Mesendoderm (in vitro differentiated cells): ENCODE results near the gene SLCO1A2.

Experiments used
- DNase-seq: peaks from one replicate; pipeline ENCODE4 v3.0.0; 2013
- H2AK5ac ChIP-seq: 2 replicates; pipeline ENCODE4 v1.6.1; 2013; ENCODE audit warnings: low read length, inconsistent platforms
- H2BK120ac ChIP-seq: 2 replicates; pipeline ENCODE4 v1.6.1; 2013; ENCODE audit warnings: low read depth, mild to moderate bottlenecking, low read length, moderate library complexity, mixed read lengths
- H2BK15ac ChIP-seq: replicated peaks from 2 replicates; pipeline ENCODE4 v1.6.1; 2013; ENCODE audit warnings: low read depth, mild to moderate bottlenecking, moderate library complexity
- H2BK5ac ChIP-seq: 2 replicates; pipeline ENCODE4 v1.6.1; 2013; ENCODE audit warnings: low read length, inconsistent platforms
- H3K18ac ChIP-seq: 2 replicates; pipeline ENCODE4 v1.6.1; 2013; ENCODE audit warnings: mild to moderate bottlenecking, low read length, mixed read lengths
- H3K23ac ChIP-seq: one replicate; pipeline ENCODE4 v1.6.1; 2013; ENCODE audit warnings: low read length
- H3K27ac ChIP-seq: 2 replicates; pipeline ENCODE4 v1.5.1; 2013; ENCODE audit warnings: low read depth, mild to moderate bottlenecking, inconsistent platforms, low read length, moderate library complexity
- H3K27me3 ChIP-seq: 2 replicates; pipeline ENCODE4 v1.6.1; 2013; ENCODE audit warnings: low read length, control low read depth, mild to moderate bottlenecking, inconsistent platforms; ENCODE audit not compliant: insufficient read depth, poor library complexity
- H3K36me3 ChIP-seq: 2 replicates; pipeline ENCODE4 v1.6.1; 2013; ENCODE audit warnings: low read length, inconsistent platforms; ENCODE audit not compliant: control insufficient read depth, insufficient read depth
- H3K4ac ChIP-seq: one replicate; pipeline ENCODE4 v1.6.1; 2013; ENCODE audit warnings: low read depth, mild to moderate bottlenecking, low read length, moderate library complexity
- H3K4me1 ChIP-seq: 2 replicates; pipeline ENCODE4 v1.6.1; 2013; ENCODE audit warnings: low read depth, low read length, inconsistent platforms; ENCODE audit not compliant: control insufficient read depth
- H3K4me2 ChIP-seq: 2 replicates; pipeline ENCODE4 v1.6.1; 2013; ENCODE audit warnings: low read length
- H3K4me3 ChIP-seq: 2 replicates; pipeline ENCODE4 v1.5.1; 2013; ENCODE audit warnings: mild to moderate bottlenecking, low read length
- H3K56ac ChIP-seq: one replicate; pipeline ENCODE4 v1.6.1; 2013; ENCODE audit warnings: low read length
- H3K79me1 ChIP-seq: 2 replicates; pipeline ENCODE4 v1.6.1; 2013; ENCODE audit warnings: low read length, inconsistent platforms
- H3K79me2 ChIP-seq: 2 replicates; pipeline ENCODE4 v1.6.1; 2013; ENCODE audit warnings: mild to moderate bottlenecking, low read length; ENCODE audit not compliant: control insufficient read depth, insufficient read depth
- H3K9ac ChIP-seq: 2 replicates; pipeline ENCODE4 v1.6.1; 2013; ENCODE audit warnings: low read length, inconsistent platforms
- H4K5ac ChIP-seq: one replicate; pipeline ENCODE4 v1.6.1; 2013; ENCODE audit warnings: low read length
- H4K8ac ChIP-seq: one replicate; pipeline ENCODE4 v1.6.1; 2013; ENCODE audit warnings: low read depth, mild to moderate bottlenecking, control low read depth, low read length, moderate library complexity
- WGBS: extraction: QIAGEN DNeasy Blood & Tissue Kit; methylation state at CpG from one replicate; pipeline ENCODE4 v1.1.7; 2013; ENCODE audit warnings: low lambda C conversion rate, missing lambda C conversion rate; ENCODE audit not compliant: insufficient coverage; ENCODE audit errors: extremely low coverage; 5-methylcytosine and 5-hydroxymethylcytosine counted together

The SLCO1A2 gene

GRCh38 chr12:21324551-21324950 lies 10.2 kb downstream of the SLCO1A2 start:
- H2BK5ac ChIP-seq: no peak overlapping the region
- no peak overlapping the region for H3K18ac ChIP-seq
- H3K79me2 ChIP-seq: no peaks in the 10 kb centered on the region
- no peaks in the 10 kb centered on the region for H3K79me1 ChIP-seq
- H3K23ac ChIP-seq: no peak overlapping the region
- WGBS: no CpG with 5 or more reads among the region's 1 CpG
- H3K27me3 ChIP-seq: no peaks in the 10 kb centered on the region
- no peak overlapping the region for H3K56ac ChIP-seq
- no peak overlapping the region for H2BK15ac ChIP-seq
- H3K9ac ChIP-seq: no peak overlapping the region
- H3K4ac ChIP-seq: no peak overlapping the region
- no peaks in the 10 kb centered on the region for H3K4me1 ChIP-seq
- H3K4me2 ChIP-seq: no peak overlapping the region
- DNase-seq: peak; percentile 50
- H2BK120ac ChIP-seq: no peak overlapping the region
- H3K36me3 ChIP-seq: no peaks in the 10 kb centered on the region
- no peak overlapping the region for H2AK5ac ChIP-seq
- H3K27ac ChIP-seq: no peak overlapping the region
- no peak overlapping the region for H4K5ac ChIP-seq
- no peak overlapping the region for H4K8ac ChIP-seq
- no peak overlapping the region for H3K4me3 ChIP-seq

GRCh38 chr12:21323736-21324135 lies 11.0 kb downstream of the SLCO1A2 start:
- Histone ChIP-seq H3K23ac (no peak overlapping the region), H2BK15ac (no peak overlapping the region), H2BK120ac (no peak overlapping the region), H2AK5ac (no peak overlapping the region), H3K4me2 (no peak overlapping the region), H3K36me3 (no peaks in the 10 kb centered on the region), H3K4me3 (no peak overlapping the region), H2BK5ac (no peak overlapping the region), H3K79me1 (no peaks in the 10 kb centered on the region), H3K18ac (no peak overlapping the region), H3K27me3 (no peaks in the 10 kb centered on the region), H3K9ac (no peak overlapping the region), H3K56ac (no peak overlapping the region), H3K4ac (no peak overlapping the region), H3K27ac (no peak overlapping the region), H4K8ac (no peak overlapping the region), H4K5ac (no peak overlapping the region), H3K4me1 (no peaks in the 10 kb centered on the region), H3K79me2 (no peaks in the 10 kb centered on the region)
- no peak for DNase-seq
- no CpG with 5 or more reads among the region's 2 CpGs for WGBS

DNA sequence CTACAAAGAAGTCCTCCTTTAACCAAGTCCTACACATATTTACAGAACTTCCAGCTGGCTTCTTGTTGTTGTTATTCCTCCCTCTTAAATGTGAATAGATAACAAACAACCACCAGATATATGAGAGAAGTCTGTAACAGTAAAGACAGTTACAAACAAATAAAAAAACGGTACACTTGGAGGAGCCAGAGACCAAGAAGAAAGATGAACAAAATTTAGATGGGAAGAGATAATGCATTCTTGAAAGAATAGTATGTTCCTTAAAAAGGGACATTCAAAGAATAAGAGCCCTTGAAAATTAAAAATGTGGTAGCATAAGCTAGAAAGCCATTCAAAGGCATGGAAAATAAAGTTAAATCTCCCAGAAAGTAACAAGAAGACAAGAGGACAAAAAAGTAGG lies 25.9 kb downstream of the SLCO1A2 start:
- Histone ChIP-seq H3K79me1 (no peaks in the 10 kb centered on the region), H3K18ac (no peak overlapping the region)

GRCh38 chr12:21305661-21306060 lies 29.1 kb downstream of the SLCO1A2 start:
- no CpG with 5 or more reads among the region's 1 CpG for WGBS
- Histone ChIP-seq H2AK5ac (no peak overlapping the region), H3K9ac (no peak overlapping the region), H2BK15ac (no peak overlapping the region), H3K79me1 (no peaks in the 10 kb centered on the region), H4K5ac (no peak overlapping the region), H3K27me3 (no peaks in the 10 kb centered on the region), H3K4me2 (no peak overlapping the region), H2BK120ac (no peak overlapping the region), H3K4me1 (no peaks in the 10 kb centered on the region), H3K56ac (no peak overlapping the region), H3K18ac (no peak overlapping the region), H3K36me3 (no peaks in the 10 kb centered on the region), H3K4ac (no peak overlapping the region), H3K23ac (no peak overlapping the region), H3K4me3 (no peak overlapping the region), H3K27ac (no peak overlapping the region), H2BK5ac (no peak overlapping the region), H4K8ac (no peak overlapping the region), H3K79me2 (no peaks in the 10 kb centered on the region)
- no peak for DNase-seq

More for the DNA sequence above, 25.9 kb downstream of the SLCO1A2 start:
- Histone ChIP-seq H2BK15ac (no peak overlapping the region), H2AK5ac (no peak overlapping the region), H3K4me1 (no peaks in the 10 kb centered on the region), H4K5ac (no peak overlapping the region), H3K4me3 (no peak overlapping the region), H3K4me2 (no peak overlapping the region), H3K27ac (no peak overlapping the region), H2BK120ac (no peak overlapping the region), H3K27me3 (no peaks in the 10 kb centered on the region), H2BK5ac (no peak overlapping the region), H3K23ac (no peak overlapping the region), H3K4ac (no peak overlapping the region), H3K56ac (no peak overlapping the region), H3K36me3 (no peaks in the 10 kb centered on the region), H3K9ac (no peak overlapping the region), H4K8ac (no peak overlapping the region), H3K79me2 (no peaks in the 10 kb centered on the region)
- WGBS: no CpG with 5 or more reads among the region's 1 CpG
- DNase-seq: no peak

DNA sequence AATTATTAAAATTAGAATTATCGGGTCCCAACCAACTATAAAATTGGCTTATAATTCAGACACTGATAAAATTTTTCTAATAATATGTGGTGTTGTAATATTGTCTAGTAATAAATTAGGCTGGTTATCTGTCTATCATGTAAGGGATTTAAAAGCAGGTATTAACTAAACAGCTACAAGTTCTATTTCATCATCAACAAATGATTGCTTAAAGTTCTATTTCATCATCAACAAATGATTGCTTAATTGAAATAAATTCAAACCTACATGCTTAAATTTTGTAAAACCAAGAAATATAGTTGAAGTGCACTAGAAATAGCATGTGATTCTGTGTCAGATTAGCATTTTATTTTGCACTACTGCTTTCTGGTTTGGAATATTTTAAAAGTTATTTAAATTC lies 34.1 kb downstream of the SLCO1A2 start:
- no CpG with 5 or more reads among the region's 1 CpG for WGBS

GRCh38 chr12:21296751-21297406 lies 37.8 kb downstream of the SLCO1A2 start:
- Histone ChIP-seq H3K56ac (no peak overlapping the region), H3K36me3 (no peaks in the 10 kb centered on the region), H3K9ac (no peak overlapping the region), H2BK15ac (no peak overlapping the region), H2AK5ac (no peak overlapping the region), H4K5ac (no peak overlapping the region), H3K18ac (no peak overlapping the region), H3K4me2 (no peak overlapping the region), H3K27ac (no peak overlapping the region), H3K23ac (no peak overlapping the region), H3K4ac (no peak overlapping the region), H2BK120ac (no peak overlapping the region), H3K27me3 (no peaks in the 10 kb centered on the region), H2BK5ac (no peak overlapping the region), H3K4me3 (no peak overlapping the region), H3K79me1 (no peaks in the 10 kb centered on the region), H3K4me1 (no peaks in the 10 kb centered on the region), H4K8ac (no peak overlapping the region), H3K79me2 (no peaks in the 10 kb centered on the region)
- WGBS: no CpG with 5 or more reads among the region's 4 CpGs
- peak; percentile 13 for DNase-seq

More for the DNA sequence above, 34.1 kb downstream of the SLCO1A2 start:
- Histone ChIP-seq H3K18ac (no peak overlapping the region), H2BK120ac (no peak overlapping the region), H2AK5ac (no peak overlapping the region), H2BK15ac (no peak overlapping the region), H3K36me3 (no peaks in the 10 kb centered on the region), H3K79me2 (no peaks in the 10 kb centered on the region), H3K56ac (no peak overlapping the region), H3K9ac (no peak overlapping the region), H3K4me1 (no peaks in the 10 kb centered on the region), H2BK5ac (no peak overlapping the region), H4K5ac (no peak overlapping the region), H3K27me3 (no peaks in the 10 kb centered on the region), H3K27ac (no peak overlapping the region), H3K23ac (no peak overlapping the region), H3K4me3 (no peak overlapping the region), H3K79me1 (no peaks in the 10 kb centered on the region), H3K4ac (no peak overlapping the region), H3K4me2 (no peak overlapping the region), H4K8ac (no peak overlapping the region)
- DNase-seq: no peak
